BE2C (cell line): ENCODE measurements around the gene GAL.

Source experiments
- DNase-seq: peaks from one replicate; pipeline ENCODE4 v3.0.0-alpha.2; 2020
- H3K27me3 ChIP-seq: fragments of 250-450 bp; sonication (Bioruptor Pico); 2 replicates; pipeline ENCODE4 v1.5.1; 2020; ENCODE audit warnings: mild to moderate bottlenecking
- H3K36me3 ChIP-seq: fragments of 250-450 bp; sonication (Bioruptor Pico); 2 replicates; pipeline ENCODE4 v1.5.1; 2020; ENCODE audit warnings: mild to moderate bottlenecking
- H3K4me1 ChIP-seq: fragments of 250-450 bp; sonication (Bioruptor Pico); 2 replicates; pipeline ENCODE4 v1.5.1; 2020
- H3K4me3 ChIP-seq: 2 replicates; pipeline ENCODE4 v1.5.1; 2011; ENCODE audit warnings: low read depth, low read length
- H3K9me3 ChIP-seq: fragments of 250-450 bp; sonication (Bioruptor Pico); 2 replicates; pipeline ENCODE4 v1.5.1; 2020
- TF ChIP-seq, protein P1 (sequence below): IDR thresholded peaks from 2 replicates; pipeline ENCODE4 v1.5.1; 2012; ENCODE audit warnings: mild to moderate bottlenecking, low read depth, low read length

The GAL gene

DNA sequence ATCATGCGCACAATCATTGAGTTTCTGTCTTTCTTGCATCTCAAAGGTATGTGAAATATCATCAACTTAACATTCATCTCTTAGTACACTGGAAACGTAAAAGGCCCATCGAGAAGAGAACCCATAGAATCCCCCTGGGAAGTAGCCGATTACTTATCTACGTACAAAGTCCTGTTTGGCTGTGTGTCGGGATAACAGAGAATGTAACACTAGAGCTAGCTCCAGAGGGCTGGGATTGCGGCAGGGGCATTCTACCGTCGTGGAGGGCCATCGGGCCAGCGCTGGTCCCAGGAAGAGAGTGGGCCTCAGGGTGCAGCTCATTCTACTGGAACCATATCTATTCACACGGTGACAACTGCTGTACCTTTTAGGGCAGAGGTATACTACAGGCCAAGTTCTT lies 4.5 kb downstream of the GAL start:
- Histone ChIP-seq H3K4me1 (peaks cover 12% of the 10 kb centered on the region), H3K36me3 (peaks cover 31% of the 10 kb centered on the region), H3K9me3 (no peaks in the 10 kb centered on the region), H3K27me3 (no peaks in the 10 kb centered on the region), H3K4me3 (no peak overlapping the region)
- no peak for DNase-seq
- TF ChIP-seq, protein P1, sequence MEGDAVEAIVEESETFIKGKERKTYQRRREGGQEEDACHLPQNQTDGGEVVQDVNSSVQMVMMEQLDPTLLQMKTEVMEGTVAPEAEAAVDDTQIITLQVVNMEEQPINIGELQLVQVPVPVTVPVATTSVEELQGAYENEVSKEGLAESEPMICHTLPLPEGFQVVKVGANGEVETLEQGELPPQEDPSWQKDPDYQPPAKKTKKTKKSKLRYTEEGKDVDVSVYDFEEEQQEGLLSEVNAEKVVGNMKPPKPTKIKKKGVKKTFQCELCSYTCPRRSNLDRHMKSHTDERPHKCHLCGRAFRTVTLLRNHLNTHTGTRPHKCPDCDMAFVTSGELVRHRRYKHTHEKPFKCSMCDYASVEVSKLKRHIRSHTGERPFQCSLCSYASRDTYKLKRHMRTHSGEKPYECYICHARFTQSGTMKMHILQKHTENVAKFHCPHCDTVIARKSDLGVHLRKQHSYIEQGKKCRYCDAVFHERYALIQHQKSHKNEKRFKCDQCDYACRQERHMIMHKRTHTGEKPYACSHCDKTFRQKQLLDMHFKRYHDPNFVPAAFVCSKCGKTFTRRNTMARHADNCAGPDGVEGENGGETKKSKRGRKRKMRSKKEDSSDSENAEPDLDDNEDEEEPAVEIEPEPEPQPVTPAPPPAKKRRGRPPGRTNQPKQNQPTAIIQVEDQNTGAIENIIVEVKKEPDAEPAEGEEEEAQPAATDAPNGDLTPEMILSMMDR, result no peak

DNA sequence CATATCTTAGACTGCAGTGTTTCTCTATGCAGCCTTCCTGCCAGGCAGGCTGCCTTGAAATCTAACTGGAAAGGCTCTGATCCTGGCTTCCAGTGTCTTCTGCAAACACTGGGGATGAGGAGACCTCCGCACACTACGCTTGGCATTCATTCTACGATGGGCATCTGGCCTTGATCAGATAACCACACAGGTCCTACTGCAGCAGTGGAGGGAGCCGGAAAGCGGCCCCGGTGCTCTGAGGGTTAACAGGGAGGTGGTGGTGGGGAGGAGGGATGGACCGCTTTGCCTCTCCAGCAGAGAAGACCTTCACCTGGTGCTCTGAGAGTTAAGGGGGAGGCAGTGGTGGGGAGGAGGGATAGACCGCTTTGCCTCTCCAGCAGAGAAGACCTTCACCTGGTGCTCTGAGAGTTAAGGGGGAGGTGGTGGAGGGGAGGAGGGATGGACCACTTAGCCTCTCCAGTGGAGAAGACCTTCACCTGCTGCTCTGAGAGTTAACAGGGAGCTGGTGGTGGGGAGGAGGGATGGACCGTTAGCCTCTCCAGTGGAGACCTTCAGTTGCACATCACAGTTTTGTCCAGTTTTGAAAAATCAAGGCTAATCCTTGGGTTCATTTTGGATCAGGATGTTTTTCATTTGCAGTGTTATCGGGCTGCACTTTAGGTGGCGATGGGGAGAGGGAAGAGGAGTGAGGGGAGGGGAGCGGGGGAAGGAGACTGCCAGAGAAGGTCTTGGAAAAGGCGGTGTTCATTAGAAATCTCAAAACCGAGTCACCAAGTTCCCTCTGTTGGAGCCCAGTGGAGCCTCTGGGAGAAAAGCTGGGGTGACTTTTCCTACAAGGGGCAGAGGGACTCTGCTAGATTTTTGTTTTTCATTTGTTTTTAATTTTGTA lies 5.6 kb downstream of the GAL start:
- Histone ChIP-seq H3K27me3 (no peaks in the 10 kb centered on the region), H3K4me3 (no peak overlapping the region), H3K9me3 (no peaks in the 10 kb centered on the region), H3K4me1 (peaks cover 12% of the 10 kb centered on the region), H3K36me3 (peaks cover 31% of the 10 kb centered on the region)
- no peak for DNase-seq
- TF ChIP-seq, protein P1, result no peak

DNA sequence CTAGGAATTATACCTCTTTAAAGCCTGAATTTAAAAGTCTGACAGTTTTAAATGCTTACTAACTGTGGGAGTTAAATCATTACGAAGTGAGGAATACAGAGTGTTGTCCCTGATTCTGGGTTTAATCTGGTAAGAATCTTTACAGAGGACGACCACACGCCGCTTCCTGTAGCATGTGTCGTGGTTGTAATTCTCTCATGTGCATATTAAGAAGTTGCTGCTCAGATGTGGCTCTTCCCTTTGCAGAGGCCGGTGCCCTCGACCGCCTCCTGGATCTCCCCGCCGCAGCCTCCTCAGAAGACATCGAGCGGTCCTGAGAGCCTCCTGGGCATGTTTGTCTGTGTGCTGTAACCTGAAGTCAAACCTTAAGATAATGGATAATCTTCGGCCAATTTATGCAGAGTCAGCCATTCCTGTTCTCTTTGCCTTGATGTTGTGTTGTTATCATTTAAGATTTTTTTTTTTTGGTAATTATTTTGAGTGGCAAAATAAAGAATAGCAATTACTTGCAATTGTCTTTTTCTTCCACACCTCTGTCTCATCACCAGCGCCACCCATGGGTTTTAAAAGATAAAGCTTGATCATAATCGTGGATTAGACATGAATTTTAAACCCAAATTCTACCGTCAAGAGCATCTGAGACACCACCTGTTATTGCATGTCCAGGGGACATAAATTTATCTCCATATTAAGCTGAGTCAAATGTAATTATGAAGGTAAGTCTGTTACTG lies 6.5 kb downstream of the GAL start:
- H3K9me3 ChIP-seq, result no peaks in the 10 kb centered on the region; the same call in 1 of the 2 replicates
- H3K27me3 ChIP-seq, result no peaks in the 10 kb centered on the region
- peaks cover 31% of the 10 kb centered on the region for H3K36me3 ChIP-seq
- H3K4me1 ChIP-seq, result peaks cover 9% of the 10 kb centered on the region; the same call in 1 of the 2 replicates
- TF ChIP-seq, protein P1, result no peak
- H3K4me3 ChIP-seq, result no peak overlapping the region
- no peak for DNase-seq

DNA sequence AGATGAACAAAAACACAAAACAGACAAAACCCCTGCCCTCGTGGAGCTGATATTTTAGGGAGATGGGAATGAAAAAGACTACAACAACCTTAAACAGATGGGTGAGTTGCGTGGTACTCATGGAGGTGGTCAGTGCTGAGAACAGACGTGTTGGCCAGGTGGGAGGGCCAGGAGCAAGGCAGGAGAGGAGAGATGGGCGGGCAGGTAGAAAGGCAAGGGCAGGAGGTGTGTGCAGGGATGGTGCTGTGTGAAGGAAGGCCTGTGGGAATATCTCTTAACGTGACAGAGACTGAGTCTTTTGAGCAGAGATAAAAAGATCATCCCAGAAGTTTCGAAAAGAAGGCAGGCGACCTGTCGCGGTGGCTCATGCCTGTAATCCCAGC lies 7.0 kb downstream of the GAL start:
- no peak overlapping the region for H3K4me3 ChIP-seq
- no peak for DNase-seq
- H3K9me3 ChIP-seq, result no peaks in the 10 kb centered on the region; the same call in 1 of the 2 replicates
- no peaks in the 10 kb centered on the region for H3K27me3 ChIP-seq
- TF ChIP-seq, protein P1, result no peak
- H3K4me1 ChIP-seq, result peaks cover 9% of the 10 kb centered on the region; the same call in 1 of the 2 replicates
- H3K36me3 ChIP-seq, result peaks cover 26% of the 10 kb centered on the region

DNA sequence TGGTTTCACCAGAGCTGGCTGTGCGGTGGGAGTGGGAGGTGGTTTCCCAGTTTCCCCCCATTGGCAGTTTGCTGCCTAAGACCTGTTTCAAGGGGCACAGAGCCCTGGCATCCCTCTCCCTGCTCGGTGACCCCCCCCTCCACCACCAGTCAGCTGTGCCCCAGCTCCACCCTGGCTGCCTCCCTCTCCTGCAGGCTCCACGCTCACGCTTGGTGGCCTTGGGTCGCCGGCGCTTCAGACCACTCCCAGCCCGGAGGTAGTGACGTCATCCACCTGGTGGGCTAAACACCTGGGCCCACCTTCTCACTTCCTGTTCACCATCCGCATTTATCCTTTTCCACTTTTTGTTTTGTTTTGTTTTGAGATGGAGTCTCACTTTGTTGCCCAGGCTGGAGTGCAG lies 7.8 kb downstream of the GAL start:
- H3K4me1 ChIP-seq, result peaks cover 9% of the 10 kb centered on the region; the same call in 1 of the 2 replicates
- peaks cover 25% of the 10 kb centered on the region for H3K36me3 ChIP-seq
- no peak overlapping the region for H3K4me3 ChIP-seq
- DNase-seq, result no peak
- H3K9me3 ChIP-seq, result no peaks in the 10 kb centered on the region; the same call in 1 of the 2 replicates
- H3K27me3 ChIP-seq, result no peaks in the 10 kb centered on the region
- TF ChIP-seq, protein P1, result no peak
